Stimulated activated CD8-positive, alpha-beta memory T cell treated with anti-CD3 and anti-CD28 coated beads, Interleukin-12 subunit alpha, Interleukin-12 subunit beta, amount 100 ng/mL, for 24 hours (primary cell): ENCODE data around the gene SPEF2.
A peak's percentile ranks its signal among the peaks of the same experiment; 100 is the strongest.

ENCODE experiments used
- DNase-seq: peaks from one replicate; pipeline ENCODE4 v3.0.0-alpha.2; 2020; ENCODE audit errors: extremely low read depth

The SPEF2 gene

GRCh38 chr5:35735718-35736117 is 118.1 kb downstream of the SPEF2 start:
- DNase-seq: no peak

GRCh38 chr5:35736280-35736679 is 118.6 kb downstream of the SPEF2 start:
- DNase-seq: peak; percentile 5

- no peak for DNase-seq
Observed at GRCh38 chr5:35741126-35741716, 123.6 kb downstream of the SPEF2 start.

GRCh38 chr5:35741971-35742370 is 124.3 kb downstream of the SPEF2 start:
- no peak for DNase-seq

- DNase-seq: no peak
Observed at GRCh38 chr5:35743644-35744043, 126.0 kb downstream of the SPEF2 start.

- DNase-seq: no peak
Observed at GRCh38 chr5:35745193-35745592, 127.5 kb downstream of the SPEF2 start.

- no peak for DNase-seq
Observed at GRCh38 chr5:35745660-35746059, 128.0 kb downstream of the SPEF2 start.

GRCh38 chr5:35752012-35752411 is 134.3 kb downstream of the SPEF2 start:
- DNase-seq: no peak

GRCh38 chr5:35753500-35753899 is 135.8 kb downstream of the SPEF2 start:
- no peak for DNase-seq

GRCh38 chr5:35754481-35754880 is 136.8 kb downstream of the SPEF2 start:
- no peak for DNase-seq

GRCh38 chr5:35755966-35756365 is 138.3 kb downstream of the SPEF2 start:
- no peak for DNase-seq

GRCh38 chr5:35758151-35758724 is 140.6 kb downstream of the SPEF2 start:
- no peak for DNase-seq

- no peak for DNase-seq
Observed at GRCh38 chr5:35761541-35761940, 143.9 kb downstream of the SPEF2 start.

- no peak for DNase-seq
Observed at GRCh38 chr5:35762368-35762767, 144.7 kb downstream of the SPEF2 start.

GRCh38 chr5:35765921-35766320 is 148.3 kb downstream of the SPEF2 start:
- DNase-seq: no peak

- no peak for DNase-seq
Observed at GRCh38 chr5:35771300-35771699, 153.6 kb downstream of the SPEF2 start.

- no peak for DNase-seq
Observed at GRCh38 chr5:35771839-35772238, 154.2 kb downstream of the SPEF2 start.

GRCh38 chr5:35773967-35774366 is 156.3 kb downstream of the SPEF2 start:
- DNase-seq: no peak

- no peak for DNase-seq
Observed at GRCh38 chr5:35776757-35777156, 159.1 kb downstream of the SPEF2 start.

- no peak for DNase-seq
Observed at GRCh38 chr5:35777358-35778087, 159.9 kb downstream of the SPEF2 start.

GRCh38 chr5:35778259-35778769 is 160.7 kb downstream of the SPEF2 start:
- no peak for DNase-seq

GRCh38 chr5:35780236-35780635 is 162.6 kb downstream of the SPEF2 start:
- no peak for DNase-seq

- no peak for DNase-seq
Observed at GRCh38 chr5:35781181-35781790, 163.6 kb downstream of the SPEF2 start.
